ENCODE measurements around the gene NUDT22.

Gene NUDT22

GRCh38 chr11:64225608-64226506 is at the start of gene NUDT22, which contains the start of gene TRPT1:
Gene NUDT22, plus strand, starts transcription at chr11:64226274. Its CDS starts 379 bp downstream, at chr11:64226653.
Gene TRPT1, minus strand, starts transcription at chr11:64226186. Its CDS starts 326 bp downstream, at chr11:64225860.
- Histone ChIP-seq H3K27ac (ENCODE audit: low read length) (peak within 1 kb of the TSS; percentile 68), H3K4me3 (ENCODE audit: low read length) (peak within 1 kb of the TSS; percentile 95), H3K4me2 (ENCODE audit: low read length) (peak within 1 kb of the TSS; percentile 76), H3K9me3 (ENCODE audit: insufficient read depth, low read length) (no peaks in the 10 kb centered on the region), H2AFZ (ENCODE audit: low read depth, low read length) (peak within 1 kb of the TSS; percentile 60), H3K9ac (ENCODE audit: low read length) (peak within 1 kb of the TSS; percentile 96), H3K36me3 (replicated peaks; ENCODE audit: low read depth, low read length) (peaks cover 9% of the 10 kb centered on the region), H4K20me1 (ENCODE audit: insufficient read depth, low read length) (no peaks in the 10 kb centered on the region), H3K27me3 (ENCODE audit: low read depth, low read length) (no peaks in the 10 kb centered on the region), H3K4me1 (ENCODE audit: low read length) (peaks cover 19% of the 10 kb centered on the region), H3K79me2 (ENCODE audit: low read length) (peaks cover 17% of the 10 kb centered on the region)
- peak; percentile 34 for TF ChIP-seq CTCF (IDR thresholded peaks at IDR 0.05; ENCODE audit: low read depth, low read length)
- no peak for TF ChIP-seq EZH2phosphoT487 (IDR thresholded peaks at IDR 0.05; ENCODE audit: low read depth)

- Histone ChIP-seq H4K20me1 (ENCODE audit: insufficient read depth, low read length) (no peaks in the 10 kb centered on the region), H2AFZ (ENCODE audit: low read depth, low read length) (no peak overlapping the region), H3K27ac (ENCODE audit: low read length) (no peak overlapping the region), H3K4me1 (ENCODE audit: low read length) (peaks cover 23% of the 10 kb centered on the region), H3K36me3 (replicated peaks; ENCODE audit: low read depth, low read length) (peaks cover 25% of the 10 kb centered on the region), H3K4me2 (ENCODE audit: low read length) (no peak overlapping the region), H3K4me3 (ENCODE audit: low read length) (no peak overlapping the region), H3K9me3 (ENCODE audit: insufficient read depth, low read length) (peaks cover 13% of the 10 kb centered on the region; the same call in 1 of the 2 replicates), H3K27me3 (ENCODE audit: low read depth, low read length) (no peaks in the 10 kb centered on the region), H3K79me2 (ENCODE audit: low read length) (no peaks in the 10 kb centered on the region), H3K9ac (ENCODE audit: low read length) (no peak overlapping the region)
- TF ChIP-seq CTCF (IDR thresholded peaks at IDR 0.05; ENCODE audit: low read depth, low read length) = no peak
- no peak for TF ChIP-seq EZH2phosphoT487 (IDR thresholded peaks at IDR 0.05; ENCODE audit: low read depth)
Observed at GRCh38 chr11:64176751-64177150, 49.3 kb upstream of the NUDT22 start.

GRCh38 chr11:64178203-64178602 is 47.9 kb upstream of the NUDT22 start:
- H4K20me1 ChIP-seq (ENCODE audit: insufficient read depth, low read length) = no peaks in the 10 kb centered on the region
- peak overlapping the region; percentile 42 for H3K4me2 ChIP-seq (ENCODE audit: low read length)
- peaks cover 1% of the 10 kb centered on the region for H3K79me2 ChIP-seq (ENCODE audit: low read length)
- H3K27me3 ChIP-seq (ENCODE audit: low read depth, low read length) = no peaks in the 10 kb centered on the region
- H3K4me3 ChIP-seq (ENCODE audit: low read length) = 0 out of 2 replicates have a peak overlapping the region, but pooled peaks have one; percentile 23
- H3K36me3 ChIP-seq (replicated peaks; ENCODE audit: low read depth, low read length) = peaks cover 25% of the 10 kb centered on the region
- H3K9ac ChIP-seq (ENCODE audit: low read length) = no peak overlapping the region
- H2AFZ ChIP-seq (ENCODE audit: low read depth, low read length) = no peak overlapping the region
- H3K9me3 ChIP-seq (ENCODE audit: insufficient read depth, low read length) = peaks cover 13% of the 10 kb centered on the region; the same call in 1 of the 2 replicates
- peaks cover 26% of the 10 kb centered on the region for H3K4me1 ChIP-seq (ENCODE audit: low read length)
- H3K27ac ChIP-seq (ENCODE audit: low read length) = peak overlapping the region; percentile 25; the same call in 1 of the 2 replicates
- no peak for TF ChIP-seq CTCF (IDR thresholded peaks at IDR 0.05; ENCODE audit: low read depth, low read length)

- H3K4me2 ChIP-seq (ENCODE audit: low read length) = no peak overlapping the region
- no peak overlapping the region for H3K4me3 ChIP-seq (ENCODE audit: low read length)
- peaks cover 9% of the 10 kb centered on the region for H3K79me2 ChIP-seq (ENCODE audit: low read length)
- peaks cover 17% of the 10 kb centered on the region for H3K36me3 ChIP-seq (replicated peaks; ENCODE audit: low read depth, low read length)
- TF ChIP-seq CTCF (IDR thresholded peaks at IDR 0.05; ENCODE audit: low read depth, low read length) = no peak
- TF ChIP-seq EZH2phosphoT487 (IDR thresholded peaks at IDR 0.05; ENCODE audit: low read depth) = no peak
- H3K27me3 ChIP-seq (ENCODE audit: low read depth, low read length) = no peaks in the 10 kb centered on the region
- H4K20me1 ChIP-seq (ENCODE audit: insufficient read depth, low read length) = no peaks in the 10 kb centered on the region
- H3K9ac ChIP-seq (ENCODE audit: low read length) = no peak overlapping the region
- H2AFZ ChIP-seq (ENCODE audit: low read depth, low read length) = no peak overlapping the region
- H3K9me3 ChIP-seq (ENCODE audit: insufficient read depth, low read length) = 0 out of 2 replicates have a peak, but pooled peaks cover 6% of the 10 kb centered on the region
- H3K27ac ChIP-seq (ENCODE audit: low read length) = no peak overlapping the region
- H3K4me1 ChIP-seq (ENCODE audit: low read length) = peaks cover 26% of the 10 kb centered on the region
Observed at GRCh38 chr11:64178951-64179639, 47.0 kb upstream of the NUDT22 start.

Data from OCI-LY3 (cell line).